ENCODE results near the gene ZFYVE27.

ZFYVE27 gene

DNA sequence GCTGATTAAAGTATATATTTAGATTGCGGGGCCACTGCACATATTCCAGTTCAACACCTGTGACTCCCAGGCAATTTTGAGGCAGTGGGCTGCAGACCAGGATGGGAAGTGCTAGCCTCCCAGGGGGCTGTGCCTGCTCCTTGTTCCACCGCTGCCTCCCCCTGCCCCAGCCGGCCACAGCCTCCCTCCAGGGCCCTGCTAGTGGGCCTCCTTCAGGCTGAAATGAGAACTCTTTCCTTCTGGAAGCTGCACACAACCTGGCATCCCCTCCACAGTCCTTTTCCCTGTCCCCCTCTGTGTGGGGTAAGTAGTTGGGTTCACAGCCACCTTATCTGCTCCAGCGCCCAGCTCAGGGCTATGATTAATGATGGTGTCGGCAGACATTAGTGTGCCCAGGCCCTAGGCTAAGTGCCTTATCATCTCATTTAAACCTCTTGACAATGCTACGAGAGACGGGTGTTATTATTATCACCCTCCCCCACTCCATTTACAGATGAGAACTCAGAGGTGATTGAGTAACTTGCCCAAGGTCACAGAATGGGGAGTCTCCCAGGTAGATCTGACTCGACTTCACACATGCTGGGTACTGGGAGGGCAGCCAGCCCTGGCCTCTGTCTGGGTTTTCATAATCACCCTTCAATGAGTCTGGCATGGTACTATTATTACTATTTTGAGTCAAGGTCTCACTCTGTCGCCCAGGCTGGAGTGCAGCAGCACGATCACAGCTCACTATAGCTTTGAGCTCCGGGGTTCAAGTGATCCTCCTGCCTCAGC, 45.7 kb downstream of the ZFYVE27 start:
- no peaks in the 10 kb centered on the region for H3K36me3 ChIP-seq
- peak overlapping the region in 2 of 11 experiments; percentile 26 to 32; a peak in 1 of 22 replicates for H3K9ac ChIP-seq
- H3K4me1 ChIP-seq = peaks cover 21 to 54% (median 38%) of the 10 kb centered on the region in 10 experiments
- H4K20me1 ChIP-seq = 0 out of 22 replicates have a peak, but pooled peaks cover 0 to 5% (median 0%) of the 10 kb centered on the region in 11 experiments
- H3K27me3 ChIP-seq = no peaks in the 10 kb centered on the region
- H3K4me3 ChIP-seq = no peak overlapping the region
- no peak overlapping the region for H3K27ac ChIP-seq
- TF ChIP-seq Cebpa-rat (IDR thresholded peaks at IDR 0.05) = no peak
- no peaks in the 10 kb centered on the region for H3K9me3 ChIP-seq (replicated peaks in 1 of 11)
- peak overlapping the region; percentile 52 to 91 (median 85); a peak in 20 of 22 replicates for H3K4me2 ChIP-seq

DNA sequence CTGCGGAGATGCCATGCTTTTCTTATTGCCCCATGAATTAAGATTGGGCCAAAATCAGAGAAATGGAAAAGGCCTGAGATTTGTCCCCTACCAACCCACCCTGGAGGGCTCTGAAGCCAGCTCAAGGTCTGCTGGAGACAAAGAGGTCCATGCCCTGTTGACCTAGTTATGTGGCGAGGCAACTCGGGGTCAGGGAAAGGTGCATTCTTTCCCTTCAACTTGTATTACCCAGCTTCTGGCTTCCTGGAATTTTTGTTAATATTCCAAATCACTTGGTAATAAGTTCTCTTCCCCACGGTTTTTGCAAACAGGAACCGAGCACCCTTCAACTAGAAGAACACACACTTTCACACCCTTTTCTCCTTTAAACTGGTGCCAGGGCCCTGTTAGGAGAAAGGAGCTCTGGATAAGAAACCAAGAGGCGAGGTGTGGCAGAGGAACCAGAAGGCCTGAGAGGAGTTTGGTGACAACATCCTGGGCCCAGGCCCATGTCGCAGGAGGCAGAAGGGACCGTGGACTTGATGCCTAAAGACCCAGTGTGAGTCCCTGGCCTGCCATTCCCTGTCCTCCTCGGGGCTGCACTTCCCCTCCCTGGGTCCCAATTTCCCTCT, 47.4 kb downstream of the ZFYVE27 start:
- no peaks in the 10 kb centered on the region for H3K36me3 ChIP-seq
- no peak for TF ChIP-seq Cebpa-rat (IDR thresholded peaks at IDR 0.05)
- H3K4me3 ChIP-seq = no peak overlapping the region
- H3K4me1 ChIP-seq = peaks cover 21 to 49% (median 37%) of the 10 kb centered on the region in 10 experiments
- H3K27ac ChIP-seq = no peak overlapping the region
- no peaks in the 10 kb centered on the region for H3K27me3 ChIP-seq
- no peaks in the 10 kb centered on the region for H3K9me3 ChIP-seq (replicated peaks in 1 of 11)
- H4K20me1 ChIP-seq = 0 out of 22 replicates have a peak, but pooled peaks cover 0 to 5% (median 0%) of the 10 kb centered on the region in 11 experiments
- no peak overlapping the region for H3K9ac ChIP-seq
- H3K4me2 ChIP-seq = no peak overlapping the region

DNA sequence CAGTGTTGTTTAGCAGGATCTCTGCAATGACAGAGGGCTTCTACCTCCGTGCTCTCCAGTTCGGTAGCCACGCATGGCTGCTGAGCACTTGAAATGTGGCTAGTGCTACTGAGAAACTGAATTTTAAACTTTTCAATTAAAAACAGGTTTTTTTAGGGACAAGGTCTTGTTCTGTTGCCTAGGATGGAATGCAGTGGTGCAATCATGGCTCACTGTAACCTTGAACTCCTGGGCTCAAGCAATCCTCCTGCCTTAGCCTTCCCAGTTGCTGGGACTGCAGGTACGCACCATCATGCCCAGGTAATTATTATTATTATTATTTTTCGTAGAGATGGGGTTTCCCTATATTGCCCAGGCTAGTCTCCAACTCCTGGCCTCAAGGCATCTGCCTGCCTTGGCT, 48.3 kb downstream of the ZFYVE27 start:
- Histone ChIP-seq H3K36me3 (no peaks in the 10 kb centered on the region), H3K9ac (no peak overlapping the region), H3K4me3 (no peak overlapping the region), H3K4me2 (no peak overlapping the region), H3K9me3 (replicated peaks in 1 of 11) (no peaks in the 10 kb centered on the region), H3K27ac (no peak overlapping the region), H3K27me3 (no peaks in the 10 kb centered on the region), H4K20me1 (0 out of 22 replicates have a peak, but pooled peaks cover 0 to 5% (median 0%) of the 10 kb centered on the region in 11 experiments), H3K4me1 (peaks cover 21 to 40% (median 36%) of the 10 kb centered on the region in 10 experiments)
- TF ChIP-seq Cebpa-rat (IDR thresholded peaks at IDR 0.05) = no peak

DNA sequence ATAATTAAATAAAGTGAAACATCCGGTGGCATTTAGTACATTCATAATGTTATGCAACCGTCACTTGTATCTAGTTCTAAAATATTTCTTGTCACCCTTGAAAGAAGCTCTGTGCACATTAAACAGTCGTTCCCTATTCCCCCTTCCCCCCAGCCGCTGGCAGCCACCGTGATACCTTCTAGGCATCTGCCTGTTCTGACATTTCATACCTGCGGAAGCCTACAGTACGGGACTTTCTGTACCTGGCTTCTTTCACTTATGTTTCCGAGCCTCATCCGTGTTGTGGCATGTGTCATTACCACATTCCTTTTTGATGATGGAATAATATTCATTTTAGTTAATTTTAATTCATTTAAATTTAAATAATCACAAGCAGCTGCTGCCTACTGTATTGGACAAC, 48.8 kb downstream of the ZFYVE27 start:
- Histone ChIP-seq H3K9ac (no peak overlapping the region), H3K27ac (no peak overlapping the region), H3K4me2 (no peak overlapping the region), H3K9me3 (replicated peaks in 1 of 11) (no peaks in the 10 kb centered on the region), H4K20me1 (0 out of 22 replicates have a peak, but pooled peaks cover 0 to 5% (median 0%) of the 10 kb centered on the region in 11 experiments), H3K4me3 (no peak overlapping the region), H3K4me1 (peaks cover 18 to 35% (median 31%) of the 10 kb centered on the region in 10 experiments), H3K27me3 (no peaks in the 10 kb centered on the region), H3K36me3 (no peaks in the 10 kb centered on the region)
- TF ChIP-seq Cebpa-rat (IDR thresholded peaks at IDR 0.05) = no peak

DNA sequence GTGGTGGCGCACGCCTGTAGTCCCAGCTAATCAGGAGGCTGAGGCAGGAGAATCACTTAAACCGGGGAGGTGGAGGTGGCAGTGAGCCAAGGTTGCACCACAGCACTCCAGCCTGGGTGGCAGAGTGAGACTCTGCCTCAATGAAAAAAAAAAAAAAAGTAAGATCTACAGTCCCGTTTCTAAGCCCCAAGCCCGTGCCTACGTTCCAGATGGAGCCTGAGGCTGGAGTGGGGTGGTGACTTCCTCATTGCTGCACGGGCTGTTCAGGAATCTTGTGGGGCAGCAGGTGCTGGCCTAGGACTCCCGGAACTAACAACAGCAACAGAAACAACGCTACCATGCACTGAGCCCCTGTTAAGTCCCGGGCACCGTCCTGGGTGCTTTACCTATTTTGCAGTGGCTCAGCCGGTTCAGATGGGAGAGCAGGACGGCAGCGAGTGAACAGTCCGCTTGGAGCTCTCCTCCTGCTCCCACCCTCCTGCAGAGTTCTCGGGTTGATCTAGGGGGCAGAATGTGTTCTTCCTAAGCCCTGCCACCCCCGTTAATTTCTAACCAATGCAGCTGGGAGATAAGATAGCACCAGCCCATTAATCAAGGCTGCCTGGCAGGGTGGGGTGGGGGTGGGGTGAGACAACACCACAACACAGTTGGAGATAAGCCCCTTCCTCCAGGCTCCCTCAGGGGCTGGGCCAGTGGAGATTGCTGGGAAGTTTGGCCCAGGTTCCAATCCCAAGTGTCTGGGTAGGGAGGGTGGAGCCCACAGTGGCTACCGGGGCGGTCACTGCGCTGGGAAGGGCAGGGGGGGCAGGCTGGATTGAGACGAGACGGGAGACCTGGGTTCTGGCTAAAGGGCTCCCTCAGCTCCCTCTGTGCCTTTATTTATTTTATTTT, 51.9 kb downstream of the ZFYVE27 start:
- no peaks in the 10 kb centered on the region for H3K9me3 ChIP-seq (replicated peaks in 1 of 11)
- no peak overlapping the region for H3K9ac ChIP-seq
- H3K4me2 ChIP-seq = peak overlapping the region in 10 of 11 experiments; percentile 15 to 54 (median 34); a peak in 13 of 22 replicates
- H3K4me3 ChIP-seq = no peak overlapping the region
- H3K4me1 ChIP-seq = peaks cover 0 to 11% (median 10%) of the 10 kb centered on the region in 10 experiments; a peak in 10 of 20 replicates
- H3K27me3 ChIP-seq = no peaks in the 10 kb centered on the region
- H3K27ac ChIP-seq = no peak overlapping the region
- TF ChIP-seq Cebpa-rat (IDR thresholded peaks at IDR 0.05) = no peak
- H4K20me1 ChIP-seq = peaks cover 0 to 5% (median 0%) of the 10 kb centered on the region in 11 experiments; a peak in 1 of 22 replicates
- no peaks in the 10 kb centered on the region for H3K36me3 ChIP-seq

DNA sequence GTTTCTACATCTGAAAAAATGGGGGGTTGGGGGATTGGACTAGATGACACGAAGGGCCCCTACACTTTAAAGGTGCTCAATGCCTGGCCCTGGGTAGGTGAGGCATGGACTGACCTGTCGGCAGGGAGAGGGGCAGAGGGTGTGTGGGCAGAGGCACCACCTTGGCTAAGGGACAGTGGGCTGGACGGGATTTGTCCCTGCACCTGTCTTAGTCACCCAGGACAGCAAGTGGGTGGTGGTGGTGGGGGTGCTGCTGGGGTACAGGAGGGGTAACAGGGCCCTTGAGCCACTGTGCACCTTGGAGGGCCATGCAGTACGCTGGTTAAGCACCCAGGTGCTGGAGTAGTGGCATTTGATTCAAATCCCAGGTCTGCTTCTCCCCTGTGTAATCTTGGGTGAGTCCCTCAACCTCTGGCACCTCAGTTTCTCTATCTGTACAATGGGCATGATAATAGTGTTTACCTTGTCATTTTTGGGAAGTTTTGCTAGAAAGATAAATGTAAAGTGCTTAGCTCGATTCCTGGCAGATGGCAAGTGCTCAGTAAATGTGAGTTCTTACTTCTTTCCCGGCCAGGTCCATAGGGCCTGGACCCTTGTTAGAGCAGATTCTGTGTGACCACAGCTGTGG, 53.0 kb downstream of the ZFYVE27 start:
- Histone ChIP-seq H3K27ac (no peak overlapping the region), H3K9me3 (replicated peaks in 1 of 11) (no peaks in the 10 kb centered on the region), H3K4me3 (no peak overlapping the region), H3K4me1 (peaks cover 0 to 11% (median 10%) of the 10 kb centered on the region in 10 experiments; a peak in 10 of 20 replicates), H3K9ac (no peak overlapping the region), H3K36me3 (no peaks in the 10 kb centered on the region), H4K20me1 (peaks cover 0 to 5% (median 0%) of the 10 kb centered on the region in 11 experiments; a peak in 1 of 22 replicates), H3K27me3 (no peaks in the 10 kb centered on the region), H3K4me2 (no peak overlapping the region)
- TF ChIP-seq Cebpa-rat (IDR thresholded peaks at IDR 0.05) = no peak

DNA sequence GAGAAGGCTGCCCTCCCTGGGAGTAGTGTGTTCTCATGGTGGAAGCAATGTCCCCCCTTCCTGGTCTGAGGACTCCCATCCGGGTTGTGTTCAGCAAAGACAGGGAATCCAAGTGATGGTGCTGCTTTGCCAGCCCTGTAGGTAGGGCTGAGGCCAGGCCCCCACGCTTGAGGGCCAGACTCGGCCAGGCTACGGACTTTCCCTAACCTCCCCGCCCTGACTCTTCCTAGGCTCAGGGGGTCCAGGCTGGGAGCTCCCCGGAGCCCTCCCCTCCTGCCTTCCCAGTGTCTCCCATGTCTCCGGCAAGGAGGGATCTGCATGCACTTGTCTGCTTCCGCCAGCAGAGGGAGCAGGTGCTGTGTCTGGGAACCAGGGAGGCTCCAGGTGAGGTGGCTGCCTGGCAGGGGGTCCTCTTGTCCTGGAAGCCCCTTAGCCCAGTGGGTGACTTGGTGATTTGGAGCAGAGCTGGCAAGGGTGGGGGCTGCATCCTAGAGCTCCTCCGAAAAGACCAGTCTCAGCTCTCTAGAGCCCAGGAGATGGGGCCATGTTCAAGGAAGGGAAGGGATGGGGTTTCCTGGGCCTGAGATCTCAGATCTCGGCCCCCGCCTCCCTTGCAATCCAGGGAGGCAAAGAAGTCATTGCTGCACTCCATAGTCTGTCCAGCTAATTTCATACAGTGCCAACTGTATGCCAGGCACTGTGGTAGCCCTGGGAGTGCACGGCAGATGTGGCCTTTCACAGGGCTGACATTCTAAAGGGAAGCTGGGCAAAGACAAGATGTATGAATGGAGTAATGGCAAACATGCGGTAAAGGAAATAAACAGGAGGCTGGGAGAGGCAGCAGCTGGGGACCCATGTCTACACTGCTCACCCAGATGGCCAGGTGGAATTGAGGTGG, 55.1 kb downstream of the ZFYVE27 start:
- H3K4me2 ChIP-seq = no peak overlapping the region
- no peak overlapping the region for H3K4me3 ChIP-seq
- no peaks in the 10 kb centered on the region for H3K9me3 ChIP-seq (replicated peaks in 1 of 11)
- peaks cover 10 to 19% (median 15%) of the 10 kb centered on the region in 10 experiments; a peak in 17 of 20 replicates for H3K4me1 ChIP-seq
- H3K27me3 ChIP-seq = no peaks in the 10 kb centered on the region
- no peak for TF ChIP-seq Cebpa-rat (IDR thresholded peaks at IDR 0.05)
- no peak overlapping the region for H3K9ac ChIP-seq
- H3K36me3 ChIP-seq = no peaks in the 10 kb centered on the region
- H3K27ac ChIP-seq = no peak overlapping the region
- peaks cover 0 to 3% (median 0%) of the 10 kb centered on the region in 11 experiments; a peak in 1 of 22 replicates for H4K20me1 ChIP-seq
